NK-92 treated with Interleukin-12 subunit alpha and Interleukin-12 subunit beta, amount 100 ng/mL, for 24 hours (cell line): ENCODE measurements around the gene SENP5.
A peak's percentile ranks its signal among the peaks of the same experiment; 100 is the strongest.
"Not testable (repeated sequence)": the region's sequence is repeated elsewhere in the genome, so short reads cannot be mapped to it uniquely, and the experiment has no call there.

ENCODE experiments used
- DNase-seq: peaks from one replicate; lab custom pipeline; 2025; lab: John Stamatoyannopoulos, UW

The SENP5 gene, protein sequence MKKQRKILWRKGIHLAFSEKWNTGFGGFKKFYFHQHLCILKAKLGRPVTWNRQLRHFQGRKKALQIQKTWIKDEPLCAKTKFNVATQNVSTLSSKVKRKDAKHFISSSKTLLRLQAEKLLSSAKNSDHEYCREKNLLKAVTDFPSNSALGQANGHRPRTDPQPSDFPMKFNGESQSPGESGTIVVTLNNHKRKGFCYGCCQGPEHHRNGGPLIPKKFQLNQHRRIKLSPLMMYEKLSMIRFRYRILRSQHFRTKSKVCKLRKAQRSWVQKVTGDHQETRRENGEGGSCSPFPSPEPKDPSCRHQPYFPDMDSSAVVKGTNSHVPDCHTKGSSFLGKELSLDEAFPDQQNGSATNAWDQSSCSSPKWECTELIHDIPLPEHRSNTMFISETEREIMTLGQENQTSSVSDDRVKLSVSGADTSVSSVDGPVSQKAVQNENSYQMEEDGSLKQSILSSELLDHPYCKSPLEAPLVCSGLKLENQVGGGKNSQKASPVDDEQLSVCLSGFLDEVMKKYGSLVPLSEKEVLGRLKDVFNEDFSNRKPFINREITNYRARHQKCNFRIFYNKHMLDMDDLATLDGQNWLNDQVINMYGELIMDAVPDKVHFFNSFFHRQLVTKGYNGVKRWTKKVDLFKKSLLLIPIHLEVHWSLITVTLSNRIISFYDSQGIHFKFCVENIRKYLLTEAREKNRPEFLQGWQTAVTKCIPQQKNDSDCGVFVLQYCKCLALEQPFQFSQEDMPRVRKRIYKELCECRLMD

DNA sequence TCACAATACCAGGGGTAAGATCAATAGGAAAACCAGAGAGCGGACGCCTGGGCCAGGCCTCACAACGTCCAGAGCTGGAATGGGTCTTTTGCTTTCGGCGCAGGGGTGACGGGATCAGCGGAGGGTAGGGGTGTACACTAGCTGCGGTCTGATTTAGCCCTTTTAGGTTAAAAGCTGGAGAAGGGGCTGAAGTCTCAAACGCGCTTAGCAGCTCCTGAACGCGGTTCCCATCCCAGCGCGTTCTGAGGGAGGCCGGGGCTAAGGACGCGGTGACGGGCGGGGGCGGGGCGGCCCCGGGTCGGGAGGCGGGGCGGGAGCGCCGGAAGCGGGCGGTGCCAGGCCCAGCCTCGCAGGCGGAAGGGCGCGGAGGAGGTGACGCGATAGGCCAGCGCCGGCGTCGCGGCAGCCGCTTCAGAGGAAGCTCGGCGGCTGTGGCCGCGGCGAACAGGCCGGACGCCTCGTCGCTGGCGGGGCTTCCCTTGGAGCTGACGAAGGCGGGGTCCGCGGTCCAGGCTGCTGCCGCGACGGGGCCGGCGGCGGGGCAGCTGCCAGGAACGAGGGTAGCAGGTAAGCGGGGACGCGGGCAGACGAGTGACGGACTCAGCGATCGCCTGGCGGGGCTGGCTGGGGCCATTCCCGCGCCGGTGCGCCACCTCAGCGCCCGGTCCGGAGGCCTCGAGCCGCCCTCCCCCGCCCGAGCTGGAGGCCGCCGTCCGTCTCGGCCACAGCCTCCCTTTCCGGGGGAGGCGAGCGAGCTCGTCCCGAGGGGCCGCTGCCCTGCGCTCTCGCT lies at the start of gene SENP5:
Gene SENP5 (plus strand): TSS at position 414 of the 790 bp plus-strand sequence. CDS start 17,262 bp downstream, outside the sequence.
- DNase-seq = peak; percentile 81

DNA sequence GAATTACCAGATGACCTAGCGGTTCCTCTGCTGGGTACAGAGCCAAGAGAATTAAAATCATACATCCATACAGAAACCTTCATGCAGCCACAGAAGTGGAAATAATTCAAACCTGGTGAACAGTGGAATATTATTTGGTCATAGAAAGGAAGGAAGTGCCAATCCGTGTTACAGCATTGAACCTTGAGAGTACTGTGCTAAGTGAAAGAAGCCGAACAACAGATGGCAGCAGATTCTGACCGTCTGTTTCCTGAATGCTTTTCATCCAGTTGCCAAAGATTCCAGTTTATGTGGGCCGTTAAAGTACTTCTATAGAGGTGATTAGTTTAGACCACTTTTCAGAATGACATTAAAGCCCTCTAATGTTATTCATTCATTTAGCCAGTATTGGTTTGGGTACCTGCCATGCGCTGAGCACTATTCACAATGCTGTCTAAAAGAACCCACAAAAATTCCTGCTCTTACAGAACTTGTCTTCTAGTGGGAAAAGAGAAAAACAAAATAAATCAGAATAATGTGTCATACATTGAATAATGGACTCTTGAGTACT lies 45.8 kb upstream of the SENP5 start:
- no peak for DNase-seq

DNA sequence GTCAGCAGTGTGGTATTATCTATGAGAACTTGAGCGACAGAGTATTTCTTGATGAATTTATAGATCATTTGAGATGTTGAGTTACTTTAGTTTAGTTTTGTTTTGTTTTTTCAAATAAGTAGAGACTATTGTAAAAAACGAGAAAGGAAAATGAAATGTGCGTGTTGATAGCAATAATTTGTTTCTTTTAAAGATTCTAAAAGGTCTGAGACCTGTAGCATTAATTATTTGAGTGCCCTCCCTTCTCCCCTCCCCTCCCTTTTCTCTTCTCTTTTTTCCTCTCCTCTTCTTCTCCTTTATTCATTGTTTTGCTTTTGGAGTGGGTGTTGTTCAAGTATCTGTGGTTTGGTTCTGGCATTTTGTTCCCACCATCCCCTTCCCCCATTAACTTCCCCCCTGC lies 38.1 kb upstream of the SENP5 start:
- not testable (repeated sequence) for DNase-seq

DNA sequence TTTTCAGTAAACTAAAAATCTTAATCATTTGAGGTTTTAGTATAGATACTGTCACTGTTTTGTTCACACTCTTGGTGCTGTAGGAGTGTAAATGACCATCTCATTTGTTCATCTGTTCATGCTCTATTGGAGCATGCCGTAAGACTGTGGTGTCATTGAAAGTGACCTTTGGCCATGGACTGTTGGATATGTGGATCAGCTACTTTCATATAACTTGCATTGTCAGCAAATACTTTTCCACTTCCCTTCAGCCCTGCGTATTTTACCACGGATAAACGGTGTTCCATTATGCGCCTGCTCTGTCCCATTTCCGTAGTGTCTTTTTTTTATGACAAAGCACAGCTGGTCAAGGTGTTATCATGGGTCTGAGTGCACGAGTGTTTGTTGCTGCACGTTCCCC lies 32.6 kb upstream of the SENP5 start:
- no peak for DNase-seq

DNA sequence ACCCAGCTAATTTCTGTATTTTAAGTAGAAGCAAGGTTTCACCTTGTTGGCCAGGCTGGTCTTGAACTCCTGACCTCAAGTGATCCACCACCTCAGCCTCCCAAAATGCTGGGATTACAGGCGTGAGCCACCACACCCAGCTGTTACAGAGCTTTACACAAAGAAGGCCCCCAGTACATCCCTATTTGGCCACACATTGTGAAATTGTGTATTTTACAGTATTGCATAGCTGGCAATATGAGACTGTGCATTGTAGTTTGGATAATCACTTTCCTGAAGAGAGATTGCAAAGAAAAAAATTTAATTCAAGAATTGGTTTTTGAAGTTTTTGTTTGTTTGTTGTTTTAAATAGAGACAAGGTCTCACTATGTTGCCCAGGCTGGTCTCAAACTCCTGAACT lies 31.1 kb upstream of the SENP5 start:
- DNase-seq = not testable (repeated sequence)

DNA sequence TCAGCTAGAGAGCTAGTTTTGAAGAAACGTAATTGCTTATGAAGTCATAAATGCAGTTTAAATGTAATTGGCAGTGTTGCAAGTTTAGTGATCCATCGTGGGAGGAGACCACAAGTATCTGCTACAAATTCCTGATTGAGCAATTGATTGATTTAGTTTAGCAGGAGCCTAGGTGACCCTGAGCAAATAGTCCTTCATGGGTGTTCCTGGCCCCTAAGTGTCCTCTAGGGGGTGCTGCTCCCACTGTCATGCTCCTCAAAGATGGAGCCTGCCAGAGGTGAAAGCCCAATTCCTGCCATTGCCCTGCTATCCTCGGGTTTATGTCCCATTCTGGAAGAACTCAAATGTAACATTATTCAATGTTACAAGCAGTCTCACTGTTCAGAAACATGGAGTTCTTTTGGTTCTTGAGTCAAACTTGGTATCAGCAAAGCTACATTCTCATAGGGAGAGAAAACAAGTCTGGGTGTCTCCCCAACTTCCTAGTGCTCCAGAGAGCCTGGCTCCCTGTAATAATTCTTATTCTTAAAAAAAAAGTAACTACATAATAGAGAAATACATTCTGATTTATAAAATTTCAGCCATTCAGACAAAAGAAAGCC lies 29.8 kb upstream of the SENP5 start:
- DNase-seq = peak; percentile 41

DNA sequence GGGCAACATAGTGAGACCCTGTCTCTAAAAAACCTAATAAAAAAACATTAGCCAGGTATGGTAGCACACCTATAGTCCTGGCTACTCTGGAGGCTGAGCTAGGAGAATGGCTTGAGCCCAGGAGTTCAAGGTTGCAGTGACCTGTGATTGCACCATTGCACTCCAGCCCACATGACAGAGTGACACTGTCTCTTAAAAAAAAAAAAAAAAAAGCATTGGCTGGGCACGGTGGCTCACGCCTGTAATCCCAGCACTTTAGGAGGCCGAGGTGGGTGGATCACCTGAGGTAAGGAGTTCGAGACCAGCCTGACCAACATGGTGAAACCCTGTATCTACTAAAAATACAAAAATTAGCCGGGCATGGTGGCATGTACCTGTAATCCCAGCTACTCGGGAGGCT lies 28.4 kb upstream of the SENP5 start:
- not testable (repeated sequence) for DNase-seq

DNA sequence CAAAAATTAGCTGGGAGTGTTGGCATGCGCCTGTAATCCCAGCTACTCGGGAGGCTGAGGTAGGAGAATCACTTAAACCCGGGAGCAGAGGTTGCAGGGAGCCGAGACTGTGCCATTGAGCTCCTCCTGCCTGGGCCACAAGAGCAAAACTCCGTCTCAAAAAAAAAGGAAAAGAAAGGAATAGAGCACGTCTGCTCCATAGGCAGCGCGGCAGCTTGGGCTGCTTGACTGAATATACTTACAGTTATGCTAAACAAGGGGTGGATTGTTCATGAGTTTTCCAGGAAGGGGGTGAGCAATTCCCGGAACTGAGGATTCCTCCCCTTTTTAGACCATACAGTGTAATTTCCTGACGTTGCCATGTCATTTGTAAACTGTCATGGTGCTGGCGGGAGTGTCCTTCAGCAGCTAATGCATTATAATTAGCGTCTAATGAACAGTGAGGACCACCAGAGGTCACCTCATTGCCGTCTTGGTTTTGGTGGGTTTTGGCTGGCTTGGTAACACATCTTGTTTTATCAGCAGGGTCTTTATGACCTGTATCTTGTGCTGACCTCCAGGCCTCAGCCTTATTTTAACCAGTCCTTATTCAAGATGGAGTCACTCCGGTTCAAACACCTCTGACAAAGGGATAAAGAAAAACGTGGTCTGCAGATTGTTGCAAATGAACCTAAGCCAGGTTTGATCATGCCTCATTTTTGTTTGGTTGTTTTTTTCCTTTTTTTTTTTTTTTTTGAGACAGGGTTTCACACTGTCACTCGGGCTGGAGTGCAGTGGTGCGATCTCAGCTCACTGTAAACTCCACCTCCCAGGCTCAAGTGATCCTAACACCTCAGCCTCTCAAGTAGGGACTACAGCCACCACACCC lies 24.9 kb upstream of the SENP5 start:
- no peak for DNase-seq

DNA sequence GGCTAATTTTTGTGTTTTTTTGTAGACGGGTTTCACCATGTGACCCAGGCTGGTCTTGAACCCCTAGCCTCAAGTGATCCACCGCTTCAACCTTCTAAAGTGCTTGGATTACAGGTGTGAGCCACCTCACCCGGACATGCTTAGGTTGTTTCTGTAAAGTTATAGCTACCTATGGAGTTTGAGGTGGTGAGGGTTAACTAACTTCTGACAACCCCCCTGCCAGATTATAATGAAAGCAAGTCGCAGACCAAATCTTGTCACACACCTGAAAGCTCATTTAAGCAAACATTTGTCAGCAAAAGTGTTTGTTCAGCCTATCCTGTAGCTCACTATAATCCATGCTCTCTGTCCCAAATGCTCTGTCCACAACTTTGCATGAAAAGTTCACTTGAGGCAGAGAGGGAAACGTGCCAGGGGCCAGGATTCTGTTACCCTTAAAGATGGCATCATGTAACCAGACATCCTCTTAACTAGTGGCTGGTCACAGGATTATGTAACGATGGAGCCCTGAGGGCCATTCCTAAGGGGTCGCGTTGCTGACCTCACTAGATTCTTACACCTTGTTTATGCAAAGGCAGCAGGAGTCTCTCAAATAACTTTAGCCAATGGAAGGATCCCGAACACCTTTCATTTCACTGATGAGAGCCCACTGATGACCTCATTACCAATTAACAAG lies 24.1 kb upstream of the SENP5 start:
- DNase-seq = no peak

DNA sequence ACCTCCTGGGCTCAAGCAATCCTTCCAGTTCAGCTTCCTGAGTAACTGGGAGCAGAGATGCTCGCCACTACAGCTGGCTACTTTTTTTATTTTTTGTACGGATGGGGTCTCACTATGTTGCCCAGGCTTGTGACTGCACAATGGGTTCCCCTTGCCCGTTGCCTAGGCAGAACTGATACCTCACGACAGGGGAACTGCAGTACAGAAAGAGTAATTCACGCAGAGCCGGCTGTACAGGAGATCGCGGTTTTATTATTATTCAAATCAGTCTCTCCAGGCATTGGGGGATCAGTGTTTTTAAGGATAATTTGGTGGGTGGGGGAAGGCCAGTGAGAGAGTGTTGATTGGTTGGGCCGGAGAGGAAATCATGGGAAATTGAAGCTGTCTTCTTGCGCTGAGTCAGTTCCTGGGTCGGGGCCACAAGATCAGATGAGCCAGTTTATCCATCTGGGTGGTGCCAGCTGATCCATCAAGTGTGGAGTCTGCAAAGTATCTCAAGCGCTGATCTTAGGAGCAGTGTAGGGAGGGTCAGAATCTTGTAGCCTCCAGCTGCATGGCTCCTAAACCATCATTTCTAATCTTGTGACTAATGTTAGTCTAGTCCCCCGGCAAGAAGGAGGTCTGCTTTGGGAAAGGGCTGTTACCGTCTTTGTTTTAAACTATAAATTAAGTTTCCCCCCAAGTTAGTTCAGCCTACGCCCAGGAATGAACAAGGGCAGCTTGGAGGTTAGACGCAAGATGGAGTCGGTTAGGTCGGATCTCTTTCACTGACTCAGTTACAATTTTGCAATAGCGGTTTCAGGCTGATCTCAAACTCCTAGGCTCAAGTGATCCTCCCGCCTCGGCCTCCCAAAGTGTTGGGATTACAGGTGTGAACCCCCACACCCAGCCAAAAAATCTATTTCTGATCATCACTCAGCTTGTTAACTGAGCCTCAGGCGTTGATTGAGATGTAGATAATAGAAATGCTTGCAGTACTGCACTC lies 23.2 kb upstream of the SENP5 start:
- DNase-seq = not testable (repeated sequence)

GRCh38 chr3:196848375-196848774 lies 19.3 kb upstream of the SENP5 start:
- not testable (repeated sequence) for DNase-seq

DNA sequence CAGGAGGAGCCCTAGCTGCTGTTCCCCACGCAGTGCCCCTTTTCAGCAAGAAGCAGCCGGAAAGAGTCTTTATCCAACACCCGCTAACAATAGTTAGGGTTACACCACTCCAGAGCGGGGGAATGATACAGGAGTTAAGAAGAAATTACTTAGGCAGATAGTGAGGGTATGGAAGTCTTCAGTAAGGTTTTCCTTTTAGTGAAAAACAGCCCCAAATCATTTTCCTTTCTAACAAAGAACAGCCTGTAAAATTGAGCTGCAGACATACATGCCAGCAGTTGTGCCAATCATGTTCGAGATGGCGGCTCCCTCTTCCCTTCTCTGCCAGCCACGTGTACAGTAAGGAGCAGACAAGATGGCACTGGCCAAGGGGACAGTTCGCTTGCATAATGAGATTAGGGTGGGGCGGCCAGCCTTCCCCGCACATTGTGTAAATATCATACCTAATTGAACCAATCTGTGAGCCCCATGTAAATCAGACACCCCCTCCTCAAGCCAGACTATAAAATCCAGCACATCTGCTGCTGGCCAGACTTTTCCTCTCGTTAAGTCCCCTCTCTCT lies 18.5 kb upstream of the SENP5 start:
- no peak for DNase-seq

GRCh38 chr3:196863000-196863399 lies 4.7 kb upstream of the SENP5 start:
- not testable (repeated sequence) for DNase-seq

- no peak for DNase-seq
Measured at GRCh38 chr3:196867155-196867506, 589 bp upstream of the SENP5 start.

DNA sequence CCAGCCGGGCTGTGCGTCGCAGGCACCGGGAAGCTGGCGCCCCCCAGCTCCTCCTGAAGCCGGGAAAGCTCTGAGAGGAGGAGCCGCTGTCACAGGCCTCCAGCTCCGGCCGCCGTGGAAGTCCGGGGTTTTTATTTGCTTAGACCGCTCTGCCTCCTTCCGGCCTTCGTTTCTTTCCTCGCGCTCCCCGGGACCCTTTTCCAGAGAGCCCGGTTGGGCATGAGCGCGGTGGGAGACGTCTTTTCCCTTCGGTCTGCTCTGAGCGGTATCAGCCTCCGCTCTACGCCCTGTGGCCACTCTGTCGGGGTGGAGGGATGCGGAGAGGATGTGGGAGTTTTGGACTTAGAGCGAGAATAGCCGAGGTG lies 559 bp downstream of the SENP5 start:
- no peak for DNase-seq

GRCh38 chr3:196872316-196872715 lies 4.6 kb downstream of the SENP5 start:
- no peak for DNase-seq

DNA sequence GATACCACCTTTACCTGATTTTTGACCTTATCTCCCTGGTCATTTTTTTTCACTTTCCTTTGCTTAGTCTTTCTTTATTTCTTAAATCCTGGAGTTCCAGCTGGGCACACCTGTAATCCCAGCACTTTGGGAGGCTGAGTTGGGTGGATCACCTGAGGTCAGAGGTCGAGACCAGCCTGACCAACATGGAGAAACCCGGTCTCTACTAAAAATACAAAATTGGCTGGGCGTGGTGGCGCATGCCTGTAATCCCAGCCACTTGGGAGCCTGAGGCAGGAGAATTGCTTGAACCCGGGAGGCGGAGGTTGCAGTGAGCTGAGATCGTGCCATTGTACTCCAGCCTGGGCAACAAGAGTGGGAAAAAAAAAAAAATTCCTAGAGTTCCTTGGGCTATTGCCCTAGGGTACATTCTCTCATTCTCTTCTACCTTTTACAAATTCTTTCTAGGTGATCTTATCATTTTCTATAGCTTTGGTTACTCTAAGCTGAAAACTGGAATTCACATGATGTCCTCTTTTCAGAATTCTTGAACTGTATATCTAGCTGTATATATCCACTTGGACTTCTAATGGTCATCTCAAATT lies 6.9 kb downstream of the SENP5 start:
- DNase-seq = not testable (repeated sequence)

- no peak for DNase-seq
Measured at GRCh38 chr3:196875258-196875657, 7.5 kb downstream of the SENP5 start.
